Tibial artery (tissue), 4 donors: ENCODE data around the gene PRDM1.

Source experiments
- DNase-seq, 2 donors: peaks; one replicate each; pipeline ENCODE4 v3.0.0-alpha.2; 2019
- H3K27ac ChIP-seq, 2 donors: fragments of 200-600 bp; sonication (generic) in 1 of 2; 1 replicate in 1 of 2; 2 replicates in 1 of 2; pipeline ENCODE4 v1.5.1; 2018 to 2019; ENCODE audit warnings: mild to moderate bottlenecking in 1 of 2
- H3K27me3 ChIP-seq, 2 donors: fragments of 200-600 bp; sonication (generic) in 1 of 2; one replicate each; pipeline versions ENCODE4 v1.5.1 to v1.6.0; 2016 to 2019
- H3K36me3 ChIP-seq, 3 donors: fragments of 200-600 bp; sonication (generic) in 2 of 3; one replicate each; pipeline ENCODE4 v1.5.1; 2016 to 2019; ENCODE audit warnings: mild to moderate bottlenecking in 2 of 3
- H3K4me1 ChIP-seq, 4 donors: fragments of 200-600 bp; sonication (generic) in 2 of 4; 1 replicate in 3 of 4; 2 replicates in 1 of 4; pipeline ENCODE4 v1.5.1; 2016 to 2019
- H3K4me3 ChIP-seq, 2 donors: fragments of 200-600 bp; sonication (generic) in 1 of 2; 1 replicate in 1 of 2; 2 replicates in 1 of 2; pipeline ENCODE4 v1.5.1; 2018 to 2019; ENCODE audit warnings: mild to moderate bottlenecking in 2 of 2
- H3K9me3 ChIP-seq, 3 donors: fragments of 200-600 bp; sonication (generic) in 1 of 3; one replicate each; pipeline ENCODE4 v1.5.1; 2016 to 2019
- CTCF ChIP-seq, 2 experiments: fragments of 200-600 bp in 1 of 2; fragments of 450-650 bp in 1 of 2; IDR thresholded peaks; one replicate each; pipeline ENCODE4 v1.5.1; 2017 to 2019; ENCODE audit warnings: antibody characterized with exemption in 2 of 2, mild to moderate bottlenecking in 1 of 2, moderate library complexity in 1 of 2
- intact Hi-C: fragments of 100-400 bp; cut with DNase I; formaldehyde crosslinking; loops from one replicate; pipeline ENCODE4 v1.15.0; 2023; ENCODE audit warnings: low total_unique reads

Gene PRDM1

DNA sequence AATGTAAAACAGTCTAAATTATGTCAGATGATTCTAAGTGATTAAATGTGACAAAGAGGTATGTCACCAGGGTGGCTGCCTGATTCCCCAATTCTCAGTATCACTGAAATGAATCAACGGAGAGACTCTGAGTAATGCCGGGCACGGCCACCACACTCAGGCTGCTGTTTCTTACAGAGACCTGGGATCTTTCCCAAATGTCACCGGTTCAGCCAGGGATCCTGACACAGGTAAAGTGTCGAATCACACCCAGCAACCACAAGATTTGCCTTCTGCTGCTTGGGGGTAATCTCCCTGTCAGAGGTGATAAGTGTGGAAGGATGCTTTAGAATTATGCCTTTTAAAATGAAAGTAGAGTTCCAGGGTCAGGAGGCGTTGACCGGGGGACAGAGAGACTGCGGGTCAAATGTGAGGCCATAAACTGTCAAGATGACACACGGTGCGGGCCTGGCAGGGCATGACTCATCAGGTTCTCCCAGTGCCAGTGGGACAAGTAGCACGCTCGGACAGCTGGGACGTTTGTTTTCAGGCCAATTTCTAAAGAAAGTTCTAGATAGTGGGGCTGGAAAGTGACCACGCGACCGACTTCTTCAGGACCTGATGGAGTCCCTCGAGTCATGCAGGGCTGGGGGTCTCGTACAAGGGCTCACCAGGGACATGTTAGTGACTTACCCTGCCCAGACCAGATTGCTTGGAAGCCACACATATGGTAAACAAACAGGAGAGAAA is 48.9 kb downstream of the PRDM1 start:
- H3K27me3 ChIP-seq = peaks cover 0 to 5% of the 10 kb centered on the region in 2 donors
- H3K27ac ChIP-seq = no peak overlapping the region
- intact Hi-C loops = no loop called here
- H3K9me3 ChIP-seq = no peaks in the 10 kb centered on the region
- H3K36me3 ChIP-seq = no peaks in the 10 kb centered on the region
- no peaks in the 10 kb centered on the region for H3K4me1 ChIP-seq
- TF ChIP-seq CTCF (IDR thresholded peaks at IDR 0.05) = no peak
- H3K4me3 ChIP-seq = no peak overlapping the region
- no peak for DNase-seq

DNA sequence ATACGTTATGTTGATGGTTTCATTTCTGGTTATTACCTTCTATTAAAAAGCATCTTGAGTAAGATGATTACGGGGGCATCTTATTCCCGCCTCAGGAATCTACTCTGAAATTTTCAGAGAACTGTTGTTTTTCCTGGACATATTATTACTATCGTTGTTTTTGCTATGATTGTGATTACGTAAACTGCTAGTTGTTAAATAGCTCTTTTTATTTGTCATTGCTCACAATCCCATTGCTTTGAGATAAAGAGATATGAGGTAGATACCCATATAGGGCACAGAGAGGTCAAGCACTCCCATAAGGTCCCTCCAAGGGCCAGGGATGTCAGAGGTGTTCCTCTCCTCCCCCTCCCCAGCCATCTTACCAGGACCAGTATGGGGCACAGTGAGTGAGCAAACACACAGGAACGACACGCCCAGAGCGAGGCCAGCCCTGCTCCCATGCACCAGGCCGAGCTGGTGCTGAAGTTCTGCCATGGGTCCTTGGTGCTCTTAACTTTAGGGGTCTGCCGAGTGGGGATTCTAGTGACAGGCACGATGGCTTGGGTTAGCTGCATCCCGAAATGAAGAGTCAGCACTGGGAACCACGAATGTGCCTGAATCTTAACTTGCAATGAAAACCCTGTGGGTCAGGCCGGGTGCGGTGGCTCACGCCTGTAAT is 49.9 kb downstream of the PRDM1 start:
- no peak for TF ChIP-seq CTCF (IDR thresholded peaks at IDR 0.05)
- H3K27ac ChIP-seq = no peak overlapping the region
- H3K4me3 ChIP-seq = no peak overlapping the region
- H3K4me1 ChIP-seq = no peaks in the 10 kb centered on the region
- H3K9me3 ChIP-seq = no peaks in the 10 kb centered on the region
- no peak for DNase-seq
- peaks cover 0 to 5% of the 10 kb centered on the region in 2 donors for H3K27me3 ChIP-seq
- intact Hi-C loops = no loop called here
- H3K36me3 ChIP-seq = no peaks in the 10 kb centered on the region

GRCh38 chr6:106136845-106137244 is 50.7 kb downstream of the PRDM1 start:
- no peak for TF ChIP-seq CTCF (IDR thresholded peaks at IDR 0.05)
- intact Hi-C loops = no loop called here
- no peaks in the 10 kb centered on the region for H3K9me3 ChIP-seq
- H3K27me3 ChIP-seq = peaks cover 0 to 8% of the 10 kb centered on the region in 2 donors
- no peak for DNase-seq
- no peak overlapping the region for H3K27ac ChIP-seq
- H3K4me3 ChIP-seq = no peak overlapping the region
- no peaks in the 10 kb centered on the region for H3K36me3 ChIP-seq
- H3K4me1 ChIP-seq = no peaks in the 10 kb centered on the region

GRCh38 chr6:106138151-106138550 is 52.0 kb downstream of the PRDM1 start:
- no peaks in the 10 kb centered on the region for H3K9me3 ChIP-seq
- H3K4me3 ChIP-seq = no peak overlapping the region
- no peak for DNase-seq
- no peaks in the 10 kb centered on the region for H3K36me3 ChIP-seq
- peaks cover 0 to 10% of the 10 kb centered on the region in 2 donors for H3K27me3 ChIP-seq
- no peaks in the 10 kb centered on the region for H3K4me1 ChIP-seq
- no peak overlapping the region for H3K27ac ChIP-seq
- intact Hi-C loops = no loop called here
- no peak for TF ChIP-seq CTCF (IDR thresholded peaks at IDR 0.05)

- intact Hi-C loops = no loop called here
- no peak for DNase-seq
- TF ChIP-seq CTCF (IDR thresholded peaks at IDR 0.05) = no peak
- H3K36me3 ChIP-seq = no peaks in the 10 kb centered on the region
- peaks cover 0 to 6% of the 10 kb centered on the region in 2 donors for H3K27me3 ChIP-seq
- H3K4me1 ChIP-seq = no peaks in the 10 kb centered on the region
- H3K4me3 ChIP-seq = no peak overlapping the region
- H3K27ac ChIP-seq = no peak overlapping the region
- no peaks in the 10 kb centered on the region for H3K9me3 ChIP-seq
Observed at GRCh38 chr6:106141441-106142237, 55.5 kb downstream of the PRDM1 start.
